K562 (cell line): ENCODE measurements around the gene SLC34A1. TPM values are rescaled to one million over a fixed set of nuclear protein-coding genes. Genes with fewer than 3 reads are reported as not detected.

Experiments used
- ATAC-seq: fragments of 200-7000 bp; cut with Tn5 transposase; 3 replicates; pipeline ENCODE4 v1.9.1; 2020; ENCODE audit warnings: moderate library complexity
- BruUV-seq: library from RNA; stranded (reverse); fragments of 400-500 nt; replicated peaks from 2 replicates; lab custom pipeline; 2021; lab: Mats Ljungman, UMichigan
- CTCF ChIA-PET: fragments of 300-600 bp; formaldehyde crosslinking; extraction: SDS; loops from one replicate; lab custom pipeline; 2021; ENCODE audit warnings: low intra/inter-chr PET ratio; lab: Yijun Ruan, JAX
- POLR2A ChIA-PET: fragments of 300-600, 350-650 bp; sonication (Branson Sonifier 250); formaldehyde crosslinking; extraction: SDS; loops from one replicate; lab custom pipeline; 2021; ENCODE audit warnings: antibody characterized with exemption, inconsistent platforms; lab: Yijun Ruan, JAX
- DNase-seq, 4 experiments: peaks; one replicate each; pipeline versions ENCODE4 v3.0.0 to v3.0.0-alpha.2; 2011 to 2018; ENCODE audit warnings: low spot score in 3 of 4, mixed read lengths in 3 of 4; ENCODE audit errors: extremely low read depth in 1 of 4
- FAIRE-seq: peaks from 2 replicates; lab custom pipeline; 2011; peaks lifted over from hg19 to GRCh38; lab: Jason Lieb, UNC
- H2AFZ ChIP-seq: 2 replicates; pipeline ENCODE4 v1.6.0; 2011; ENCODE audit warnings: low read depth, low read length, control low read depth, inconsistent platforms
- H3K27ac ChIP-seq: fragments of 200-600 bp; 3 replicates; pipeline ENCODE4 v1.8.0; 2011; ENCODE audit warnings: low read depth, mild to moderate bottlenecking, control low read depth, inconsistent platforms, low read length, moderate library complexity, mixed read lengths; ENCODE audit errors: extremely low read depth
- H3K27me3 ChIP-seq, 2 experiments: fragments of 300-600 bp in 1 of 2; 2 replicates in 1 of 2; 3 replicates in 1 of 2; pipeline versions ENCODE4 v1.6.0 to v1.8.0; 2011; ENCODE audit warnings: inconsistent platforms in 2 of 2, low read length in 2 of 2, mild to moderate bottlenecking in 1 of 2, mixed read lengths in 1 of 2, moderate library complexity in 1 of 2; ENCODE audit not compliant: control insufficient read depth in 2 of 2, insufficient read depth in 2 of 2
- H3K36me3 ChIP-seq: fragments of 300-600 bp; 3 replicates; pipeline ENCODE4 v1.8.0; 2011; ENCODE audit warnings: mild to moderate bottlenecking, low read length, inconsistent platforms; ENCODE audit not compliant: control insufficient read depth, insufficient read depth
- H3K4me1 ChIP-seq, 2 experiments: fragments of 200-600 bp in 1 of 2; replicated peaks in 1 of 2; 2 replicates in 1 of 2; 3 replicates in 1 of 2; pipeline versions ENCODE4 v1.5.1 to v1.8.0; 2011; ENCODE audit warnings: inconsistent platforms in 2 of 2, low read length in 2 of 2, mild to moderate bottlenecking in 1 of 2, mixed read lengths in 1 of 2, moderate library complexity in 1 of 2; ENCODE audit not compliant: control insufficient read depth in 2 of 2, insufficient read depth in 2 of 2
- H3K4me2 ChIP-seq: 2 replicates; pipeline ENCODE4 v1.6.1; 2011; ENCODE audit warnings: low read length, control low read depth, inconsistent platforms, mixed read lengths; ENCODE audit not compliant: insufficient read depth
- H3K4me3 ChIP-seq: fragments of 200-600 bp; sonication (generic), shearing (Covaris generic); 2 replicates; pipeline ENCODE4 v1.5.1; 2016; ENCODE audit warnings: control low read depth, inconsistent platforms
- H3K79me2 ChIP-seq: fragments of 200-600 bp; 3 replicates; pipeline ENCODE4 v1.8.0; 2011; ENCODE audit warnings: low read length, inconsistent platforms; ENCODE audit not compliant: control insufficient read depth, insufficient read depth
- H3K9ac ChIP-seq, 2 experiments: 2 replicates each; pipeline versions ENCODE4 v1.6.0 to v1.6.1; 2011; ENCODE audit warnings: low read depth in 2 of 2, low read length in 2 of 2, control low read depth in 1 of 2, inconsistent platforms in 1 of 2, mild to moderate bottlenecking in 1 of 2, mixed read lengths in 1 of 2; ENCODE audit not compliant: insufficient read depth in 1 of 2
- H3K9me1 ChIP-seq: one replicate; pipeline ENCODE4 v1.6.0; 2011; ENCODE audit warnings: inconsistent platforms, mild to moderate bottlenecking, low read length, moderate library complexity; ENCODE audit not compliant: control insufficient read depth, insufficient read depth
- H3K9me3 ChIP-seq: replicated peaks from 2 replicates; pipeline ENCODE4 v1.5.1; 2011; ENCODE audit warnings: low read depth, low read length, inconsistent platforms; ENCODE audit not compliant: control insufficient read depth, insufficient read depth
- H4K20me1 ChIP-seq: replicated peaks from 2 replicates; pipeline ENCODE4 v1.6.1; 2011; ENCODE audit warnings: low read length, inconsistent platforms, mixed read lengths; ENCODE audit not compliant: control insufficient read depth, insufficient read depth
- ATF7 ChIP-seq: fragments of 450-650 bp; IDR thresholded peaks from 2 replicates; pipeline ENCODE4 v1.7.1; 2014; ENCODE audit warnings: mild to moderate bottlenecking, moderate library complexity
- BCOR ChIP-seq: fragments of 450-650 bp; IDR thresholded peaks from 2 replicates; pipeline ENCODE4 v1.6.1; 2016
- RBM25 ChIP-seq: fragments of 200-400 bp; formaldehyde crosslinking; IDR thresholded peaks from 2 replicates; pipeline ENCODE4 v1.6.1; 2018; ENCODE audit warnings: low read length, low read depth, moderate library complexity; ENCODE audit not compliant: severe bottlenecking
- ZNF274 ChIP-seq: IDR thresholded peaks from 2 replicates; pipeline ENCODE4 v1.6.1; 2011; ENCODE audit warnings: low read depth, mild to moderate bottlenecking, low read length, moderate library complexity, borderline replicate concordance
- WGBS: fragments of 100-300 bp; shearing (Covaris generic); methylation state at CpG from one replicate; pipeline ENCODE4 v1.1.6; 2016; ENCODE audit warnings: low coverage, mixed read lengths; ENCODE audit not compliant: insufficient coverage; ENCODE audit errors: missing lambda C conversion rate; 5-methylcytosine and 5-hydroxymethylcytosine counted together
- in situ Hi-C: fragments of 300-500 bp; cut with MboI; formaldehyde crosslinking; loops from 4 replicates; pipeline ENCODE4 v1.15.0; 2018; ENCODE audit warnings: inconsistent platforms, mixed read lengths
- intact Hi-C: fragments of 100-400 bp; cut with micrococcal nuclease; formaldehyde crosslinking; loops from 2 replicates; pipeline ENCODE4 v1.14.2; 2022
- polyA plus RNA-seq, 8 experiments: library from polyadenylated mRNA; depleted of rRNA in 4 of 8; stranded (reverse) in 5 of 8; unstranded in 3 of 8; fragments of >200 nt; fragmentation: Nextera tagmentation in 2 of 8; fragmentation: Illumina TruSeq in 1 of 8; extraction: Ambion mirVana in 2 of 8; extraction: Trizol in 1 of 8; gene quantifications; 2 replicates each; pipeline versions ENCODE4 v1.2.1 to v1.2.3, GENCODE V29; 2011 to 2014; ENCODE audit warnings: inconsistent platforms in 1 of 8, missing spikeins in 1 of 8
- total RNA-seq, 7 experiments: library from RNA; depleted of rRNA in 6 of 7; stranded (reverse); fragments of >200 nt in 6 of 7; fragmentation: Illumina TruSeq in 2 of 7; extraction: Trizol in 2 of 7; gene quantifications; 2 replicates each; pipeline versions ENCODE4 v1.2.1 to v1.2.3, GENCODE V29; 2011 to 2021; ENCODE audit warnings: low replicate concordance in 1 of 7
- TF ChIP-seq, protein P1 (sequence below), 2 experiments: fragments of 450-650 bp; IDR thresholded peaks; 2 replicates each; pipeline ENCODE4 v1.6.1; 2016

The SLC34A1 gene
- total and polyA plus RNA-seq, 9 of the 15 experiments (the other 6 are each of a cell fraction or from before 2014, with no cell fraction given) = not detected

- FAIRE-seq (no peak), DNase-seq (no peak), ATAC-seq (no peak)
- peak overlapping the region in 1 of 2 experiments; percentile 93; a peak in 2 of 4 replicates for H3K9ac ChIP-seq
- no peaks in the 10 kb centered on the region for H3K9me3 ChIP-seq
- peak overlapping the region; percentile 80; the same call in 1 of the 2 replicates for H3K4me2 ChIP-seq
- WGBS = 59% methylated on average over 5 of the region's 6 CpGs
- H4K20me1 ChIP-seq = no peaks in the 10 kb centered on the region
- no peaks in the 10 kb centered on the region for H3K27me3 ChIP-seq
- no peak overlapping the region for H3K27ac ChIP-seq
- TF ChIP-seq ZNF274 = no peak
- peak; percentile 60 for TF ChIP-seq BCOR
- peak; percentile 74 for TF ChIP-seq RBM25
- BruUV-seq = no TSS peak
- H3K36me3 ChIP-seq = no peaks in the 10 kb centered on the region
- in situ Hi-C loops = no loop called here
- intact Hi-C loops = loop anchor here (10.0 kb wide), 1 partner anchor 247 kb away; no protein-coding TSS in a partner anchor
- H3K4me3 ChIP-seq = no peak overlapping the region
- ChIA-PET CTCF (no interaction called here), POLR2A (interaction anchor here (0.8 to 2.7 kb wide), 4 partner anchors 9 to 29 kb away, joined by 3 to 18 read pairs (median 4); partner anchors contain the start of gene LMAN2)
- peaks cover 38 to 70% of the 10 kb centered on the region in 2 experiments for H3K4me1 ChIP-seq
- no peaks in the 10 kb centered on the region for H3K79me2 ChIP-seq
- peak overlapping the region; percentile 94; the same call in 1 of the 2 replicates for H2AFZ ChIP-seq
- H3K9me1 ChIP-seq = no peaks in the 10 kb centered on the region
These were observed 22.6 kb upstream of the SLC34A1 start for GRCh38 chr5:177361418-177362291.

- in situ Hi-C loops = no loop called here
- intact Hi-C loops = loop anchor here (10.0 kb wide), 1 partner anchor 247 kb away; no protein-coding TSS in a partner anchor
- BruUV-seq = no TSS peak
These were observed 22.0 kb upstream of the SLC34A1 start for GRCh38 chr5:177362292-177362609.

More at GRCh38 chr5:177362292-177362609, 22.0 kb upstream of the SLC34A1 start:
- H4K20me1 ChIP-seq = no peaks in the 10 kb centered on the region
- POLR2A ChIA-PET = interaction anchor here (0.9 to 2.7 kb wide), 2 partner anchors 11 to 23 kb away, joined by 4 to 18 read pairs; partner anchors contain the start of gene LMAN2
- no peaks in the 10 kb centered on the region for H3K9me3 ChIP-seq
- no peaks in the 10 kb centered on the region for H3K36me3 ChIP-seq
- DNase-seq = no peak
- H3K9ac ChIP-seq = peak overlapping the region in 1 of 2 experiments; percentile 93; a peak in 2 of 4 replicates
- H3K79me2 ChIP-seq = peaks cover under 1% of the 10 kb centered on the region; the same call in 2 of the 3 replicates
- H3K27ac ChIP-seq = peak overlapping the region; percentile 67; the same call in 1 of the 3 replicates
- H3K4me2 ChIP-seq = peak overlapping the region; percentile 80; the same call in 1 of the 2 replicates
- FAIRE-seq = no peak
- H3K4me1 ChIP-seq = peaks cover 38 to 76% of the 10 kb centered on the region in 2 experiments
- H2AFZ ChIP-seq = peak overlapping the region; percentile 94
- no peaks in the 10 kb centered on the region for H3K9me1 ChIP-seq
- H3K4me3 ChIP-seq = no peak overlapping the region
- CTCF ChIA-PET = no interaction called here
- ATAC-seq = no peak
- no peaks in the 10 kb centered on the region for H3K27me3 ChIP-seq
- TF ChIP-seq, protein P1, sequence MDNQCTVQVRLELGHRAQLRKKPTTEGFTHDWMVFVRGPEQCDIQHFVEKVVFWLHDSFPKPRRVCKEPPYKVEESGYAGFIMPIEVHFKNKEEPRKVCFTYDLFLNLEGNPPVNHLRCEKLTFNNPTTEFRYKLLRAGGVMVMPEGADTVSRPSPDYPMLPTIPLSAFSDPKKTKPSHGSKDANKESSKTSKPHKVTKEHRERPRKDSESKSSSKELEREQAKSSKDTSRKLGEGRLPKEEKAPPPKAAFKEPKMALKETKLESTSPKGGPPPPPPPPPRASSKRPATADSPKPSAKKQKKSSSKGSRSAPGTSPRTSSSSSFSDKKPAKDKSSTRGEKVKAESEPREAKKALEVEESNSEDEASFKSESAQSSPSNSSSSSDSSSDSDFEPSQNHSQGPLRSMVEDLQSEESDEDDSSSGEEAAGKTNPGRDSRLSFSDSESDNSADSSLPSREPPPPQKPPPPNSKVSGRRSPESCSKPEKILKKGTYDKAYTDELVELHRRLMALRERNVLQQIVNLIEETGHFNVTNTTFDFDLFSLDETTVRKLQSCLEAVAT (IDR thresholded peaks at IDR 0.05) = peak in 1 of 2 experiments; percentile 53; a peak in 1 of 4 replicates
- no peak for TF ChIP-seq ATF7
- 67% methylated on average over 8 of the region's 8 CpGs for WGBS
